SIG-M5 treated with dmso at 0.1 percent for 504 hours (cell line): ENCODE results near the gene LIN37.
A peak's percentile ranks its signal among the peaks of the same experiment; 100 is the strongest.
"Not testable (repeated sequence)": the region's sequence is repeated elsewhere in the genome, so short reads cannot be mapped to it uniquely, and the experiment has no call there.

Source experiments
- DNase-seq: peaks from one replicate; lab custom pipeline; 2025; ENCODE audit not compliant: unreplicated experiment; lab: John Stamatoyannopoulos, UW

The LIN37 gene

GRCh38 chr19:35719402-35720162 lies 28.8 kb upstream of the LIN37 start:
- DNase-seq = no peak

- no peak for DNase-seq
These were observed 28.2 kb upstream of the LIN37 start for GRCh38 chr19:35720163-35720524.

GRCh38 chr19:35720648-35721047 lies 27.7 kb upstream of the LIN37 start:
- DNase-seq = no peak

GRCh38 chr19:35721374-35721773 lies 27.0 kb upstream of the LIN37 start:
- no peak for DNase-seq

GRCh38 chr19:35722461-35722860 lies 25.9 kb upstream of the LIN37 start:
- no peak for DNase-seq

- no peak for DNase-seq
These were observed 25.5 kb upstream of the LIN37 start for GRCh38 chr19:35722897-35723296.

- DNase-seq = no peak
These were observed 24.7 kb upstream of the LIN37 start for GRCh38 chr19:35723671-35724070.

GRCh38 chr19:35724132-35724531 lies 24.2 kb upstream of the LIN37 start:
- not testable (repeated sequence) for DNase-seq

- DNase-seq = no peak
These were observed 23.8 kb upstream of the LIN37 start for GRCh38 chr19:35724560-35724959.

- DNase-seq = no peak
These were observed 23.0 kb upstream of the LIN37 start for GRCh38 chr19:35725216-35725861.

- DNase-seq = no peak
These were observed 21.1 kb upstream of the LIN37 start for GRCh38 chr19:35727053-35727955.

GRCh38 chr19:35727956-35728706 lies 20.2 kb upstream of the LIN37 start:
- no peak for DNase-seq

GRCh38 chr19:35729021-35729420 lies 19.4 kb upstream of the LIN37 start:
- DNase-seq = no peak

GRCh38 chr19:35729763-35730162 lies 18.6 kb upstream of the LIN37 start:
- DNase-seq = no peak

- no peak for DNase-seq
These were observed 18.1 kb upstream of the LIN37 start for GRCh38 chr19:35730326-35730725.

- peak; percentile 9 for DNase-seq
These were observed 17.0 kb upstream of the LIN37 start for GRCh38 chr19:35731353-35731752.

GRCh38 chr19:35731779-35732405 lies 16.5 kb upstream of the LIN37 start:
- no peak for DNase-seq

GRCh38 chr19:35732540-35733179 lies 15.7 kb upstream of the LIN37 start:
- DNase-seq = no peak

- no peak for DNase-seq
These were observed 14.9 kb upstream of the LIN37 start for GRCh38 chr19:35733180-35734125.
